RCC 7860 (cell line): ENCODE results near the gene PLD3.
"Not testable (repeated sequence)": the region's sequence is repeated elsewhere in the genome, so short reads cannot be mapped to it uniquely, and the experiment has no call there.

Experiments
- DNase-seq: peaks from one replicate; pipeline ENCODE4 v3.0.0-alpha.2; 2015; ENCODE audit warnings: low spot score
- FAIRE-seq: peaks from 2 replicates; lab custom pipeline; 2012; peaks lifted over from hg19 to GRCh38; lab: Jason Lieb, UNC

PLD3 gene

GRCh38 chr19:40362160-40362559 is 13.7 kb downstream of the PLD3 start:
- no peak for FAIRE-seq
- no peak for DNase-seq

- DNase-seq, result no peak
- FAIRE-seq, result no peak
Observed at GRCh38 chr19:40363069-40363468, 14.6 kb downstream of the PLD3 start.

GRCh38 chr19:40365010-40365409 is 16.5 kb downstream of the PLD3 start:
- DNase-seq (no peak), FAIRE-seq (no peak)

GRCh38 chr19:40365613-40366401 is 17.3 kb downstream of the PLD3 start:
- FAIRE-seq (no peak), DNase-seq (no peak)

- no peak for FAIRE-seq
- no peak for DNase-seq
Observed at GRCh38 chr19:40366697-40367561, 18.4 kb downstream of the PLD3 start.

- FAIRE-seq (no peak), DNase-seq (no peak)
Observed at GRCh38 chr19:40367577-40368434, 19.3 kb downstream of the PLD3 start.

GRCh38 chr19:40369797-40370196 is 21.3 kb downstream of the PLD3 start:
- FAIRE-seq, result no peak

GRCh38 chr19:40370253-40370652 is 21.8 kb downstream of the PLD3 start:
- not testable (repeated sequence) for FAIRE-seq

More at GRCh38 chr19:40369797-40370196, 21.3 kb downstream of the PLD3 start:
- no peak for DNase-seq

GRCh38 chr19:40370997-40371801 is 22.7 kb downstream of the PLD3 start:
- FAIRE-seq, result no peak
- no peak for DNase-seq

More at GRCh38 chr19:40370253-40370652, 21.8 kb downstream of the PLD3 start:
- DNase-seq, result not testable (repeated sequence)

- FAIRE-seq, result no peak
Observed at GRCh38 chr19:40371802-40372122, 23.3 kb downstream of the PLD3 start.

GRCh38 chr19:40374084-40374483 is 25.6 kb downstream of the PLD3 start:
- FAIRE-seq (no peak), DNase-seq (no peak)

More at GRCh38 chr19:40371802-40372122, 23.3 kb downstream of the PLD3 start:
- no peak for DNase-seq

GRCh38 chr19:40376286-40376862 is 27.9 kb downstream of the PLD3 start:
- FAIRE-seq (no peak), DNase-seq (no peak)

GRCh38 chr19:40377876-40378385 is 29.4 kb downstream of the PLD3 start:
- DNase-seq, result no peak
- no peak for FAIRE-seq

GRCh38 chr19:40378509-40378908 is 30.0 kb downstream of the PLD3 start:
- DNase-seq, result no peak

GRCh38 chr19:40379446-40380198 is 31.1 kb downstream of the PLD3 start:
- DNase-seq, result no peak
- FAIRE-seq, result no peak

More at GRCh38 chr19:40378509-40378908, 30.0 kb downstream of the PLD3 start:
- FAIRE-seq, result no peak

- no peak for FAIRE-seq
- DNase-seq, result no peak
Observed at GRCh38 chr19:40380199-40381037, 31.9 kb downstream of the PLD3 start.

- no peak for DNase-seq
- FAIRE-seq, result no peak
Observed at GRCh38 chr19:40381321-40381720, 32.8 kb downstream of the PLD3 start.

- FAIRE-seq (no peak), DNase-seq (no peak)
Observed at GRCh38 chr19:40383668-40384248, 35.3 kb downstream of the PLD3 start.
